GM19468 (cell line): ENCODE results near the gene CRIP3.
"Not testable (repeated sequence)": the region's sequence is repeated elsewhere in the genome, so short reads cannot be mapped to it uniquely, and the experiment has no call there.

Experiments used
- ATAC-seq: cut with Tn5 transposase; IDR thresholded peaks from one replicate; pipeline ENCODE4 v1.9.1; 2021; ENCODE audit warnings: mild to moderate bottlenecking, moderate library complexity, moderate number of reproducible peaks; ENCODE audit not compliant: unreplicated experiment; ENCODE audit errors: extremely low read depth

The CRIP3 gene

GRCh38 chr6:43308101-43308989, at the start of gene CRIP3:
Gene CRIP3, minus strand, starts transcription at chr6:43308826. Its CDS starts 34 bp downstream, at chr6:43308792.
- ATAC-seq, result peak; percentile 21

- no peak for ATAC-seq
These were observed 47.4 kb upstream of the CRIP3 start for GRCh38 chr6:43355862-43356590.

- not testable (repeated sequence) for ATAC-seq
These were observed 43.3 kb upstream of the CRIP3 start for GRCh38 chr6:43351951-43352350.

- ATAC-seq, result no peak
These were observed 38.8 kb upstream of the CRIP3 start for GRCh38 chr6:43347444-43347843.

GRCh38 chr6:43347021-43347420, 38.4 kb upstream of the CRIP3 start:
- ATAC-seq, result no peak

GRCh38 chr6:43346243-43346642, 37.6 kb upstream of the CRIP3 start:
- not testable (repeated sequence) for ATAC-seq

GRCh38 chr6:43339168-43339567, 30.5 kb upstream of the CRIP3 start:
- ATAC-seq, result no peak

- ATAC-seq, result peak; percentile 52
These were observed 29.6 kb upstream of the CRIP3 start for GRCh38 chr6:43338243-43338642.

GRCh38 chr6:43336382-43336781, 27.8 kb upstream of the CRIP3 start:
- ATAC-seq, result no peak

GRCh38 chr6:43335469-43335868, 26.8 kb upstream of the CRIP3 start:
- no peak for ATAC-seq

- no peak for ATAC-seq
These were observed 26.0 kb upstream of the CRIP3 start for GRCh38 chr6:43334466-43335095.

GRCh38 chr6:43331891-43332290, 23.3 kb upstream of the CRIP3 start:
- no peak for ATAC-seq

GRCh38 chr6:43331470-43331869, 22.8 kb upstream of the CRIP3 start:
- ATAC-seq, result no peak

GRCh38 chr6:43328528-43328927, 19.9 kb upstream of the CRIP3 start:
- ATAC-seq, result no peak

- ATAC-seq, result no peak
These were observed 17.2 kb upstream of the CRIP3 start for GRCh38 chr6:43325876-43326275.

GRCh38 chr6:43318011-43318410, 9.4 kb upstream of the CRIP3 start:
- ATAC-seq, result no peak

GRCh38 chr6:43313813-43314212, 5.2 kb upstream of the CRIP3 start:
- no peak for ATAC-seq

GRCh38 chr6:43311666-43312065, 3.0 kb upstream of the CRIP3 start:
- ATAC-seq, result no peak

GRCh38 chr6:43310624-43311023, 2.0 kb upstream of the CRIP3 start:
- no peak for ATAC-seq

- ATAC-seq, result no peak
These were observed 1.5 kb upstream of the CRIP3 start for GRCh38 chr6:43310134-43310533.

- no peak for ATAC-seq
These were observed 408 bp upstream of the CRIP3 start for GRCh38 chr6:43308990-43309477.
